ENCODE data around the gene UQCRQ. TPM values are rescaled to one million over a fixed set of nuclear protein-coding genes. Genes with fewer than 3 reads are reported as not detected.

Gene UQCRQ
- total and polyA plus RNA-seq, 2 of the 13 experiments (the other 11 are each of a cell fraction or from before 2014, with no cell fraction given), result 257 to 575 TPM

- TF ChIP-seq NFKBIZ (CRISPR knock-in tag; IDR thresholded peaks at IDR 0.05), result 0 out of 2 replicates have a peak, but pooled peaks have one; percentile 62
- TF ChIP-seq ELF4 (CRISPR knock-in tag; IDR thresholded peaks at IDR 0.05; ENCODE audit: borderline replicate concordance), result no peak
- TF ChIP-seq SOX6 (IDR thresholded peaks at IDR 0.05), result no peak
- peak; percentile 88 for TF ChIP-seq SOX6 (CRISPR knock-in tag; IDR thresholded peaks at IDR 0.05)
- peak; percentile 82 for TF ChIP-seq POLR2G (IDR thresholded peaks at IDR 0.05; ENCODE audit: low read depth, low read length)
- TF ChIP-seq RFX5 (IDR thresholded peaks at IDR 0.05; ENCODE audit: low read depth, low read length), result no peak
- TF ChIP-seq KLF6 (CRISPR knock-in tag; IDR thresholded peaks at IDR 0.05), result peak; percentile 67
- no peak for TF ChIP-seq RAD21 (CRISPR knock-in tag; IDR thresholded peaks at IDR 0.05)
- TF ChIP-seq NCOR1 (IDR thresholded peaks at IDR 0.05; ENCODE audit: borderline replicate concordance, low read length), result peak; percentile 74; the same call in 1 of the 2 replicates
- TF ChIP-seq ZFX (CRISPR knock-in tag; IDR thresholded peaks at IDR 0.05; ENCODE audit: low read depth), result peak; percentile 43
- 0 out of 2 replicates have a peak, but pooled peaks have one; percentile 44 for TF ChIP-seq SKIL (CRISPR knock-in tag; IDR thresholded peaks at IDR 0.05; ENCODE audit: borderline replicate concordance)
- TF ChIP-seq POGK (CRISPR knock-in tag; conservative IDR thresholded peaks at IDR 0.05), result no peak; the same call in 1 of the 2 replicates
- no peak for TF ChIP-seq ZNF703 (CRISPR knock-in tag; IDR thresholded peaks at IDR 0.05; ENCODE audit: borderline replicate concordance)
- TF ChIP-seq PRMT3 (CRISPR knock-in tag; IDR thresholded peaks at IDR 0.05; ENCODE audit: borderline replicate concordance, low read depth), result peak; percentile 41; the same call in 1 of the 2 replicates
- TF ChIP-seq ZNF205 (CRISPR knock-in tag; IDR thresholded peaks at IDR 0.05), result peak; percentile 69; the same call in 1 of the 2 replicates
- no peak for TF ChIP-seq ZNF761 (CRISPR knock-in tag; conservative IDR thresholded peaks at IDR 0.05)
- TF ChIP-seq RXRB (CRISPR knock-in tag; IDR thresholded peaks at IDR 0.05; ENCODE audit: borderline replicate concordance), result peak; percentile 90
- no peak for TF ChIP-seq ZUFSP (CRISPR knock-in tag; IDR thresholded peaks at IDR 0.05; ENCODE audit: borderline replicate concordance)
- no peak for TF ChIP-seq PAX8 (CRISPR knock-in tag; IDR thresholded peaks at IDR 0.05; ENCODE audit: borderline replicate concordance)
- no peak for TF ChIP-seq ZNF704 (CRISPR knock-in tag; IDR thresholded peaks at IDR 0.05; ENCODE audit: borderline replicate concordance)
These were observed 26.8 kb upstream of the UQCRQ start (continued) for GRCh38 chr5:132839426-132840301.
